Amniotic stem cell (primary cell): Measurements from ENCODE around the gene OSBPL5.
"Not testable (repeated sequence)": the region's sequence is repeated elsewhere in the genome, so short reads cannot be mapped to it uniquely, and the experiment has no call there.

Experiments
- DNase-seq: peaks from one replicate; lab custom pipeline; 2025; lab: John Stamatoyannopoulos, UW

The OSBPL5 gene

DNA sequence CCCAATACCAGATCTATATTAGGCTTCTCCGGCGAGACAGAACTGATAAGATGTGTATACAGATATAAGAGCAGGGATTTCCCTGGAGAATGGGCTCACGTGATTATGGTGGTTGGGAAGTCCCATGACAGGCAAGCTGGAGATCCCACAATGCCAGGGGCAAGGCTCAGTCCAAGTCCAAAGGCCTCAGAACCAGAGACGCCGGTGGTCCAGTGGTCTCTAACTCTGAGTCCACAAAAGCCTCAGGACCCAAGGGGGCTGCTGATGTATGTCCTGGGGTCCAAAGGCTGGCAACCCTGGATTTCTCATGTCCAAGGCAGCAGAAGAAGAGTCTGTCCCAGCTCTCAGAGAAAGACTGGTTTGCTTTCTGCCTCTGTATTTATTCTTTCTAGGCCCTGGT is 15.8 kb upstream of the OSBPL5 start:
- DNase-seq, result no peak

DNA sequence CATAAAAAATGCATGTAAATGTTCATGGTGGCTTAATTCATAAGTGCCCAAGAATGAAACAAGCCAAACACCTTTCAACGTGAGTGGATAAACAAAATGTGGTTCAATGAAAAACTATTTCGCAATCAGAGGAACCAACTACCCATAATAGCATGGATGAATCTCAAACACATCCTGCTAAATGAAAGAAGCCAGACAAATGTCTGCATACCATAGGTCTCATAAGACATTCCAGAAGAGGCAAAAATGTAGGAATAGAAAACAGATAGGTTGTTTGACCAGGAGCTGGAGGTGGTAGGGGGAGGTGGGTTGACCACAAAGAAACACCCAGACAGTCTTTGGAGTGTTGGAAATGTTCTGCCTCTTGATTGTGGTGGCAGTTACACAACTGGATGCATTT is 13.2 kb upstream of the OSBPL5 start:
- no peak for DNase-seq

DNA sequence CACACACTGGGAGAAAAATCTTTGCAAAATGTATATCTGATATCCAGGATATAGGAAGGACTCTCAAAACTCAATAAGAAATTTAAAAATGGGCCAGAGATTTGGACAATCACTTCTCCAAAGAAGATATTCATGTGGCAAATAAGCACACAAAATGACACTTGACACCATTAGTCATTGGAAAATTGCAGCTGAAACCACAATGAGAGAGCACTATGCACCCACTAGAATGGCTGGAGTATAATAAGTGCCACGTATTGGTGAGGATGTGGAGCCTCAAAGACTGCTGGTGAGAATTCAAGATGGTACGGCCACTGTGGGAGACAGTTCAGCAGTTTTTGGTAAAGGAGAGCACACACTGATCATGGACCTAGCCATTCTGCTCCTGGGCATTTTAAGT is 12.8 kb upstream of the OSBPL5 start:
- no peak for DNase-seq

GRCh38 chr11:3176487-3176886 is 11.4 kb upstream of the OSBPL5 start:
- DNase-seq, result no peak

- no peak for DNase-seq
Observed at GRCh38 chr11:3175194-3175593, 10.1 kb upstream of the OSBPL5 start.

DNA sequence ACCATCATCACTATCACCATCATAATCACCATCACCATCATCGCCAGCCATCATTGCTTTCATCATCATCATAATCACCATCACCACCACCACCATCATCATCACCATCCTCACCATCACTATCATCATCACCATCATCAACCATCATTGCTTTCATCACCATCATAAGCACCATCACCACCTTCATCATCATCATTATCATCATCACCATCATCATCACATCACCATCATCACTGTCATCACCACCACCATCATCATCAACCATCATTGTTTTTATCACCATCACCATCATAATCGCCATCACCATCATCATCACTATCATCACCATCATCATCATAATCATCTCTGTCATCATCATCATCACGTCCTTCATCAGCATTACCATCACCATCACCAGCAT is 9.3 kb upstream of the OSBPL5 start:
- DNase-seq, result no peak

DNA sequence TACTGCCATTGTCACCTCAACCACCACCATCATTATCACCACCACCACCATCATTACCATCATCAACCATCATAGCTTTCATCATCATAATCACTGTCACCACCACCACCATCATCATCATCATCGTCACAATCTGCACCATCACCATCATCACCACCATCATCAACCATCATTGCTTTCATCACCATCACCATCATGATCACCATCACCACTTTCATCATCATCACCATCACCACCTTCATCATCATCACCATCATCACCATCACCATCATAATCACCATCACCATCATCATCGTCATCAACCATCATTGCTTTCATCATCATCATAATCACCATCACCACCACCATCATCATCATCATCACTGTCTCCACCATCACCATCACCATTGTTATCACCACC is 8.7 kb upstream of the OSBPL5 start:
- DNase-seq, result no peak

- DNase-seq, result no peak
Observed at GRCh38 chr11:3171931-3172560, 6.9 kb upstream of the OSBPL5 start.

DNA sequence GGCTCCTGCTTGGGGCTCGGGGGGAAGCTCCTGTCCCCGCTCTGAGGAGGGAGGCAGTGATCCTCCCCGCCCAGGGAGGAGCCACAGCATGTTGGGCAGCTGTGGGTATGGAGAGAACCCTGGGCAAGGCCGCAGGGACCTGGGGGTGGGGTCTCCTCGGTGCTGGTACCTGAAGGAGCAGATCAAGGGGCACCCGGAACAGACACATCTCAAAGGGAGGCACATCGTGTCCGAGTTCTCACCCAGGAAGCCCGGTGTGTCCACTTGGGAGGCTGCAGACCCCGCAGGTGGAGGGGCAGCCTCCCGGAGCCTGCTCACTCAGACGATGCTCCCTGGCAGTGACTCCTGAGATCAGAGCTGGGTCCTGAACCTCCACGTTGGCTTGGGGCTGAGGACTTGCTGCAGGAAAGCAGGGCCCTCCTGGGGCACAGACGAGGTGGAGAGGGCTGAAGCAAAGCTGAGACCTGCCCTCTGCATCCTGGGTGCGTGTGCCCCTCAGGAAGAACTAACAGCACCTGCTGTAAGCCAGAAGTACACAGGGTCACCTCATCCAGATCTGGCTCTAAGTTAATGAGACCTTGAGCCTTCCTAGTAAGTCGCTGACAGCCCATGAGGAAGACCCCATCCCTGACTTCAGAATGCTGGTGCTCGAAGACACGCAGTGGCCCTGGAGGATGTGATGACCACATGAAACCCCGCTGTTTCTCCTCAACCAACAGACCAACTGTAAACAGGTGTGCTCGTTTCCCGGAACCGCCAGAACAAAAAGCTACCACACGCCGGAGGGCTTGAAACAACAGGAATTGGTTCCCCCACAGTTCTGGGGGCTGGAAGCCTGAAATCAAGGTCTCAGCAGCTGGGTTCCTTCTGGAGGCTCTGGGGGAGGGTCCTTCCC is 5.9 kb upstream of the OSBPL5 start:
- no peak for DNase-seq

DNA sequence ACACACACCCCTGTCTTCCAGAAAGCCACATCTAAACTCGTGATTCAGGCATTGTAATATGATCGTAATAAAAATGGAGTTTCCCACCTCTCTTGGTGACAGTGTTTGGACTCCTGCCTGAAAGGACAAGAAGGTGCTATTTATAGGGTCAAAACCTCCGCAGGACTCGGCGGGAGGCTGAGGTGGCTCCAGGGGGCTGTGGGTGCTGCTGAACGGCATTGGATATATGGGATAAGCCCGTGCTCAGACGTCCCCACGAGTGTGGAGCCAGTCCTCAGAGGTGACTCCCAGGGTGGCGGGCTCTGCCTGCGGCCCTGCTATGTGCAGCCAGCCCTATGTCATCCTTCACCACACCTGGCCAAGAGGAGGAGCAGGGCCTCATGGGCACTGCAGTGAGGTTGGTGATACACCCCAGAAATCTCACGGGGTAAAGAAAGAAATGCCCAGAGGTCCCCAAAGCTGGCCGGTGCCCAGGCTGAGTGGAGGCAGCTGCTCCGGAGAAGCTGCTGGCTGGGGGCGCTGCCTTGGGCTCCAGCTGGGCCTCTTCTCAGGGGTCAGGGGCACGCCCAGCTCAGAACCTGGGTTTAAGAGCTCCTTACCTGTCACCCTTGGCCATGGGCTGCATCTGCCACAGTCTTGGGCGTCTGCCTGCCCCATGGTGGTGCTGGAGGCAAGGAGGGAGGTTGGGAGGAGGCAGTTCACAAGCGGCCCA is 5.1 kb upstream of the OSBPL5 start:
- DNase-seq, result no peak

- DNase-seq, result peak; percentile 31
Observed at GRCh38 chr11:3169255-3170043, 4.3 kb upstream of the OSBPL5 start.

GRCh38 chr11:3168742-3169254 is 3.7 kb upstream of the OSBPL5 start:
- DNase-seq, result not testable (repeated sequence)

DNA sequence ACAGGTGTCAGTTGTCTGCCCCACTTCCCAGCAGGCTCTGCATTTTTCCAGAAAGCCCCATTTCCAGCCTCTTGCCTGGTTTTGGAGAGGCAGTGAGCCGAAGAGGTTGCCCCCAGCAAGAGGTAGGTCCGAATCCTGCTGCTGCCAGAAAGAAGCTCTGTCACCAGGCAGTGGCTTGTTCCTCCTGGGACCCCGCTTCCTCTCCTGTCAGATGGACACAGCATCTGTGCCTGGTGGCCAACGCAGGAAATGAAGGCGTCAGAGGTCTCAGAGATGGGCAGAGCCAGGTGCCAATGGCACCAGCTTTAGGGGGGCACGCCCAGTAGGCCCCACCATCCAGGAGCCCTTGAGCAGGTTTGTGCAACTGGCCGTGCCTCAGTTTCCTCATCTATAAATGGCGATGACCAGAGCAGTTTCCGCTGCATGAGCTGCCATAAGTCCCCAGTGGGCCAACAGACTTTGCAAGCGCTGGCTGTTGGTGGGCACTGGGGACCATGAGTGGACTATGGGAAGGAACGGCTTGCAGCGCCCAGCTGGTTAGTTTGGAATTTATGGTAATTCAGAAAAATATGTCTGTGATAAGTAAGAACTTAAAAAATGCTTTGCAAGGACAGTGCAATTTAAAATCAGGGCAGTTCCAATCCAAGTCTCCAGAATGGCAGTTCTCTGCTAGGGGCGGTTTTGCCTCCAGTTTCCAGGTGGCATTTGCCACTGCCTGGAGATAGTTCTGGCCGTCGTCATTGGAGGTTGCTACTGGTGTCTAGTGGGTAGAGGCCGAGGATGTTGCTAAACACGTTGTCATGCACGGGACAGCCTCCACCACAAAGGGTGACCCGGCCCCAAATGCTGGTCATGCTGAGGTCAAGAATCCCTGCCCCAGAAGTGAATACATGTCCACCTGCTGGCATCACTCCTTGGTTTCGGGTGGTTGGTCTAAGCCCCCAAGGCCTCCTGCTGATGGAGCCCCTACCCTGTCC is 2.3 kb upstream of the OSBPL5 start:
- no peak for DNase-seq

DNA sequence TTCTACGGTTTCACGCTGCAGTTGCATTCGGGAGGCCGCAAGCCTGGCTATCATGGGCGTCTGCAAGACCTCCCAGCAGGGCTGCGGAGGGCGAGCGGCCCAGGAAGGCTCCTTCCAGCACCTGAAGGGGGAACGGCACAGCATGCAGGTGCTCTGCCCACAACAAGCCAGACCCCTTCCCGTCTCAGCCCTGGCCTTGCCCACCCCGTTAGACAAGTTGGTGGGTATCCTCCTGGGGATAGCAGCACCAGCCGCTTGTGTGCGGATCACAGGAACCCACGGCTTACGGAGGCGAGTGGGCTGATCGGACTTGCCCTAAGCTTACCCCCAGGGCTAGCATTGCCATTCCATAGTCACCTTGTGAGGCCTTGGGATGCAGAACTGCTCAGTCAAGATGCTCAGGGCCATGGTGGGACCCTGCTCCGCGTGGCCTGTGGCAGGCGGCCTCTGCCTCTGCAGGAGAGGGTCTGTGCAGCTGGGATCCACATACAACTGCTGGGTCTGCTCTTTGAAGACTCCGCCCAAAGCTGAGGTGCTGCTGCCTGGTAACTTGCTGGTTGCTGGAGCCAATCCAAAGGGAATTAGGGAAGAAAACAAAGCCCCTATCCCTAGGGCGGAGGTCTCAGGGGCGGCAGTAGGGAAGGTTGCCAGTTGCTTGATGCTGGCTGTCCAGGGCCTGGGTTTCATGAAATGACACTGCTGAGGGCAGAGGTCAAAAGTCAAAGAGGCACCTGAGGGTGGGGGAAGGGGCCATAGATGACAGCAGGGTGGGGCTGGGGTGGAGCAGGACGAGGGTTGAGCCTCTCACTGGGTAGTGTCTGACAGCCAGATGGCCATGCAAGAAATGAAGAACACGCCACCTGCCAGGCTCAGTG is 1.4 kb upstream of the OSBPL5 start:
- no peak for DNase-seq

DNA sequence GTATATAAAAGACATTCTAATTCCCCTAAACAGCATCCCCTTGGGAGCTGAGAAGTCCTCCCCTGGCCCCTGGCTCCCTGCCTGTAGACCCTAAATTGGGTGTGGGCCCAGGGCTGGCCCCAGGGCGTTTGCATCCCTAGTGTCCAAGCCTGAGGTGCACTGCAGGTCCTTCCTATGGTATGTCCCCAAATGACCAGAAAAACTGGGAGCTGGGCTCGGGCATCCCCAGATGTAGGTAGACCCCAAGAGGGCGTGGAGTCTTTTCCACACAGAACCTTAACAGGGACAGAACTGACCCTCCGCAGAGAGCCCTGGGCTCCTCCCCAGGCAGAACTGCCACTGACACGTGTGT is 782 bp upstream of the OSBPL5 start:
- no peak for DNase-seq

- no peak for DNase-seq
Observed at GRCh38 chr11:3164552-3165151, 458 bp downstream of the OSBPL5 start.

GRCh38 chr11:3164138-3164551 is 965 bp downstream of the OSBPL5 start:
- DNase-seq, result no peak

DNA sequence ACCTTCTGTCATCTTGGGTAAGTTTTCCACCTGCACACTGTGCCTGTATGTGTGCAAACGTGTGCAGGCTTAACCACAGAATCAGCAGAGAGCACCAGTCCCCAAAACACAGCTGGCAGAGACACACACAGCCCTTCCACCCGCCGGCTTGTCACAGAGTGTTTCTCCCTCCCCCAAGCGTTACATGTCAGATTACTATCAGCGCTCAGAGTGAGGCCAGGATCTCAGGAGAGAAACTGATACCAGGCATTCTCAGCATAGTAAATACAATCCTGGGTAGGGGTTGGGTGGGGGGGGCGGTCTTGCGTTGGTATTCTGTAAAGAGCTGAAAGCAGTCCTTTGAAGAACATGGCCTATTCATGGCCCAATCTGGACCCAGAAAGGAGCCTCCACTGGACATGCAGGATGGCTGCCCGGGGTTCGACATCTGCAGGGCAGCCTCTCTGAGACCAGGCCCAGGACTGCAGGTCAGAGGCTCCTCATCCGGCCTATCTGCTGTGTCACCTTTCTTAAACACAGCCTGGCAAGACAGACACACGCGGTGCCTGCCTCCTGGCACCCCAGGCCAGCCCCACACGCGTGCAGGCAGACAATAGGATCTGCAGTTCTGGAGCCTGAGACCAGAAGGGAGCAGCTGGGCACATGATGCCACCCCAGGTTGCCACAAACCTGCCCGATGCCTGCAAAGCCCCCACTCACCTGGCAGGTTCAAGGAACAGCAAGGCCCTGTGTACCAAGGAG is 1.7 kb downstream of the OSBPL5 start:
- DNase-seq, result no peak
